Spinal cord (tissue), 10 donors: Measurements from ENCODE around the gene CDH23. TPM values are rescaled to one million over a fixed set of nuclear protein-coding genes. Genes with fewer than 3 reads are reported as not detected.

ENCODE experiments used
- DNase-seq, 6 donors: peaks; one replicate each; pipeline versions ENCODE4 v3.0.0 to v3.0.0-alpha.2; 2013 to 2015; ENCODE audit warnings: low spot score in 6 of 6, low read depth in 4 of 6
- H3K27ac ChIP-seq: one replicate; pipeline ENCODE4 v1.5.1; 2013; ENCODE audit warnings: low read depth, low read length, control low read depth
- H3K27me3 ChIP-seq: one replicate; pipeline ENCODE4 v1.6.1; 2013; ENCODE audit warnings: low read length; ENCODE audit not compliant: control insufficient read depth, insufficient read depth
- H3K36me3 ChIP-seq: one replicate; pipeline ENCODE4 v1.6.1; 2013; ENCODE audit warnings: low read length; ENCODE audit not compliant: control insufficient read depth, insufficient read depth
- H3K4me1 ChIP-seq: one replicate; pipeline ENCODE4 v1.6.1; 2013; ENCODE audit warnings: low read length; ENCODE audit not compliant: control insufficient read depth, insufficient read depth
- H3K4me3 ChIP-seq: one replicate; pipeline ENCODE4 v1.5.1; 2013; ENCODE audit warnings: low read depth, low read length, control low read depth
- H3K9me3 ChIP-seq: one replicate; pipeline ENCODE4 v1.6.1; 2013; ENCODE audit warnings: low read length; ENCODE audit not compliant: control insufficient read depth, insufficient read depth
- WGBS: methylation state at CpG from one replicate; pipeline ENCODE4 v1.1.5; 2013; ENCODE audit warnings: missing lambda C conversion rate; ENCODE audit not compliant: insufficient coverage; 5-methylcytosine and 5-hydroxymethylcytosine counted together
- polyA plus RNA-seq, 2 donors: library from polyadenylated mRNA; unstranded; fragments of 120-200 nt; gene quantifications; one replicate each; pipeline ENCODE4 v1.2.1, GENCODE V29; 2013; ENCODE audit not compliant: insufficient read length in 2 of 2
- total RNA-seq, 2 donors: library from RNA; depleted of rRNA in 1 of 2; stranded (reverse); fragments of 120-200 nt in 1 of 2; fragments of >200 nt in 1 of 2; gene quantifications; one replicate each; pipeline versions ENCODE4 v1.2.3 to v1.2.4, GENCODE V29; 2013 to 2014
- donor health status: healthy.

Gene CDH23
- total and polyA plus RNA-seq, 4 donors: 15.6 to 24.2 (median 19.0) TPM

- DNase-seq: peak in 1 of 6 donors; percentile 38
- Histone ChIP-seq H3K4me3 (no peak overlapping the region), H3K4me1 (peaks cover 57% of the 10 kb centered on the region), H3K27ac (peak overlapping the region; percentile 64), H3K36me3 (peaks cover 28% of the 10 kb centered on the region), H3K27me3 (no peaks in the 10 kb centered on the region), H3K9me3 (no peaks in the 10 kb centered on the region)
- 55% methylated on average over 15 of the region's 15 CpGs for WGBS
Observed at GRCh38 chr10:71748671-71749191, 352.0 kb downstream of the CDH23 start.

- WGBS: 95% methylated on average over 3 of the region's 4 CpGs
- no peak for DNase-seq
- Histone ChIP-seq H3K27me3 (no peaks in the 10 kb centered on the region), H3K4me3 (no peak overlapping the region), H3K36me3 (peaks cover 32% of the 10 kb centered on the region), H3K9me3 (no peaks in the 10 kb centered on the region), H3K4me1 (peaks cover 64% of the 10 kb centered on the region), H3K27ac (no peak overlapping the region)
Observed at GRCh38 chr10:71749396-71749795, 352.7 kb downstream of the CDH23 start.

- no peak for DNase-seq
- H3K27me3 ChIP-seq: no peaks in the 10 kb centered on the region
- H3K36me3 ChIP-seq: peaks cover 32% of the 10 kb centered on the region
- WGBS: 94% methylated on average over 11 of the region's 15 CpGs
- H3K9me3 ChIP-seq: no peaks in the 10 kb centered on the region
- no peak overlapping the region for H3K4me3 ChIP-seq
- H3K4me1 ChIP-seq: peaks cover 70% of the 10 kb centered on the region
- no peak overlapping the region for H3K27ac ChIP-seq
Observed at GRCh38 chr10:71750124-71750841, 353.6 kb downstream of the CDH23 start.

- WGBS: no CpG with 5 or more reads among the region's 5 CpGs
- Histone ChIP-seq H3K4me3 (no peak overlapping the region), H3K4me1 (peaks cover 70% of the 10 kb centered on the region), H3K27me3 (no peaks in the 10 kb centered on the region), H3K36me3 (peaks cover 32% of the 10 kb centered on the region), H3K9me3 (no peaks in the 10 kb centered on the region), H3K27ac (no peak overlapping the region)
- no peak for DNase-seq
Observed at GRCh38 chr10:71750986-71751385, 354.3 kb downstream of the CDH23 start.

- no peak overlapping the region for H3K4me3 ChIP-seq
- no peaks in the 10 kb centered on the region for H3K9me3 ChIP-seq
- 75% methylated on average over 11 of the region's 14 CpGs for WGBS
- DNase-seq: no peak
- no peaks in the 10 kb centered on the region for H3K27me3 ChIP-seq
- H3K4me1 ChIP-seq: peaks cover 67% of the 10 kb centered on the region
- H3K27ac ChIP-seq: no peak overlapping the region
- peaks cover 31% of the 10 kb centered on the region for H3K36me3 ChIP-seq
Observed at GRCh38 chr10:71751515-71752224, 354.9 kb downstream of the CDH23 start.

- Histone ChIP-seq H3K4me3 (no peak overlapping the region), H3K36me3 (peaks cover 30% of the 10 kb centered on the region), H3K27ac (no peak overlapping the region), H3K9me3 (no peaks in the 10 kb centered on the region), H3K4me1 (peaks cover 65% of the 10 kb centered on the region), H3K27me3 (no peaks in the 10 kb centered on the region)
- DNase-seq: peak in 1 of 6 donors; percentile 62
- 74% methylated on average over 7 of the region's 8 CpGs for WGBS
Observed at GRCh38 chr10:71752391-71753090, 355.8 kb downstream of the CDH23 start.

GRCh38 chr10:71753091-71753959, 356.6 kb downstream of the CDH23 start:
- peak in 1 of 6 donors; percentile 27 for DNase-seq
- Histone ChIP-seq H3K4me1 (peaks cover 66% of the 10 kb centered on the region), H3K27me3 (no peaks in the 10 kb centered on the region), H3K27ac (no peak overlapping the region), H3K36me3 (peaks cover 28% of the 10 kb centered on the region), H3K4me3 (no peak overlapping the region), H3K9me3 (no peaks in the 10 kb centered on the region)
- WGBS: 75% methylated on average over 9 of the region's 15 CpGs

- no peak for DNase-seq
- no peaks in the 10 kb centered on the region for H3K9me3 ChIP-seq
Observed at GRCh38 chr10:71753960-71754505, 357.3 kb downstream of the CDH23 start.

More at GRCh38 chr10:71753960-71754505, 357.3 kb downstream of the CDH23 start:
- Histone ChIP-seq H3K27me3 (no peaks in the 10 kb centered on the region), H3K36me3 (peaks cover 22% of the 10 kb centered on the region), H3K4me1 (peaks cover 60% of the 10 kb centered on the region), H3K27ac (no peak overlapping the region), H3K4me3 (no peak overlapping the region)
- 69% methylated on average over 6 of the region's 8 CpGs for WGBS
